Spleen (tissue), 11 donors: ENCODE data around the gene CD36. TPM values are rescaled to one million over a fixed set of nuclear protein-coding genes. Genes with fewer than 3 reads are reported as not detected.

Source experiments
- DNase-seq: peaks from one replicate; pipeline ENCODE4 v3.0.0-alpha.2; 2020
- H3K27ac ChIP-seq, 8 donors: fragments of 200-600 bp; sonication (generic) in 7 of 8; 1 replicate in 4 of 8; 2 replicates in 4 of 8; pipeline versions ENCODE4 v1.5.0 to v1.8.0; 2016 to 2021; ENCODE audit warnings: inconsistent platforms in 4 of 8, mild to moderate bottlenecking in 4 of 8, moderate library complexity in 1 of 8
- H3K27me3 ChIP-seq, 7 donors: fragments of 200-600 bp; sonication (generic) in 6 of 7; replicated peaks in 1 of 7; 1 replicate in 4 of 7; 2 replicates in 3 of 7; pipeline versions ENCODE4 v1.5.0 to v1.8.0; 2016 to 2021; ENCODE audit warnings: inconsistent platforms in 3 of 7, mild to moderate bottlenecking in 1 of 7
- H3K36me3 ChIP-seq, 6 donors: fragments of 200-600 bp; sonication (generic) in 5 of 6; 1 replicate in 4 of 6; 2 replicates in 2 of 6; pipeline versions ENCODE4 v1.5.0 to v1.8.0; 2016 to 2021; ENCODE audit warnings: inconsistent platforms in 2 of 6
- H3K4me1 ChIP-seq, 6 donors: fragments of 200-600 bp; sonication (generic) in 5 of 6; 1 replicate in 3 of 6; 2 replicates in 3 of 6; pipeline versions ENCODE4 v1.5.0 to v1.8.0; 2016 to 2021; ENCODE audit warnings: inconsistent platforms in 3 of 6
- H3K4me3 ChIP-seq, 8 donors: fragments of 200-600 bp; sonication (generic) in 7 of 8; 1 replicate in 4 of 8; 2 replicates in 4 of 8; pipeline versions ENCODE4 v1.5.0 to v1.8.0; 2016 to 2021; ENCODE audit warnings: inconsistent platforms in 4 of 8, mild to moderate bottlenecking in 4 of 8, moderate library complexity in 2 of 8
- H3K9me3 ChIP-seq, 8 donors: fragments of 200-600 bp; sonication (generic) in 7 of 8; 1 replicate in 4 of 8; 2 replicates in 4 of 8; pipeline versions ENCODE4 v1.5.0 to v1.8.0; 2016 to 2021; ENCODE audit warnings: inconsistent platforms in 4 of 8
- POLR2A ChIP-seq, 3 donors: fragments of 450-650 bp; IDR thresholded peaks; one replicate each; pipeline ENCODE4 v1.5.1; 2017; ENCODE audit warnings: antibody characterized with exemption in 3 of 3, mild to moderate bottlenecking in 1 of 3
- POLR2AphosphoS5 ChIP-seq, 3 donors: sonication (generic); formaldehyde crosslinking; IDR thresholded peaks; one replicate each; pipeline ENCODE4 v1.5.1; 2017; ENCODE audit warnings: antibody characterized with exemption in 3 of 3
- WGBS, 5 donors: extraction: QIAGEN DNeasy Blood & Tissue Kit in 3 of 5; methylation state at CpG; one replicate each; pipeline versions ENCODE4 v1.1.5 to v1.1.7; 2013 to 2018; 5-methylcytosine and 5-hydroxymethylcytosine counted together
- intact Hi-C: fragments of 100-400 bp; cut with DNase I; formaldehyde crosslinking; loops from one replicate; pipeline ENCODE4 v1.15.0; 2023; ENCODE audit warnings: low total_unique reads
- polyA plus RNA-seq, 3 donors: library from polyadenylated mRNA; stranded (reverse); fragments of 200-250 nt; gene quantifications; one replicate each; pipeline ENCODE4 v1.2.1, GENCODE V29; 2013
- total RNA-seq, 7 donors: library from RNA; depleted of rRNA in 3 of 7; stranded (reverse); fragments of >200 nt in 3 of 7; fragmentation: NEBNext Ultra II Directional in 4 of 7; extraction: Animal tissue kit (Norgen Biotek cat#: 25700) in 4 of 7; gene quantifications; one replicate each; pipeline versions ENCODE4 v1.1.0 to v1.2.1, GENCODE V29; 2016 to 2021
- TF ChIP-seq, protein P1 (sequence below), 11 experiments: fragments of 200-600 bp in 7 of 11; fragments of 450-650 bp in 4 of 11; sonication (generic) in 4 of 11; IDR thresholded peaks in 8 of 11; conservative IDR thresholded peaks in 3 of 11; 1 replicate in 7 of 11; 2 replicates in 4 of 11; pipeline versions ENCODE4 v1.4.0 to v1.8.0; 2016 to 2021; ENCODE audit warnings: antibody characterized with exemption in 11 of 11, inconsistent platforms in 4 of 11, mild to moderate bottlenecking in 1 of 11
- donor health status: healthy with polysubstance abuse.
- donor health status: DM: no; HTN: no; CAD: no; lungs with moderate emphysema.
- donor health status: DM: no; HTN: no; CAD: no.
- donor health status: Bipolar disorder and iron deficiency.
- donor health status: healthy.
- donor health status: DM: no; HTN: no; CAD: no.
- donor health status: DM: yes; HTN: yes; CAD: no.

Gene CD36
- total and polyA plus RNA-seq, 10 donors = 35.7 to 1,075 (median 595) TPM

DNA sequence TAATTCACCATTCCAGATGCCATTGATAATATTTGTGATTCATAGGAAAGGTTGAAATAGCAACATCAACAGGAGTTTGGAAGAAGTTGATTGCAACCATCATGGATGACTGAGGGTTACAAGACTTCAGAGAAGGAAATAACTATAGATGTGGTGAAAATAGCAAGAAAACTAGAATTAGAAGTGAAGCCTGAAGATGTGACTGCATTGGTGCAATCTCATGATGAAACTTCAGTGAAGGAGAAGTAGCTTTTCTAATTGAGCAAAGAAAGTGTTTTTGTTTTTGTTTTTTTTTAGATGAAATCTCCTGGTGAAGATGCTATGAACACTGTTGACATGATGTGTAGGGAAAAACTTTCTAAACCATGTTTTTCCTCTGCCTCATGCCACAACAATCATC lies 18.7 kb upstream of the CD36 start:
- intact Hi-C loops = no loop called here

DNA sequence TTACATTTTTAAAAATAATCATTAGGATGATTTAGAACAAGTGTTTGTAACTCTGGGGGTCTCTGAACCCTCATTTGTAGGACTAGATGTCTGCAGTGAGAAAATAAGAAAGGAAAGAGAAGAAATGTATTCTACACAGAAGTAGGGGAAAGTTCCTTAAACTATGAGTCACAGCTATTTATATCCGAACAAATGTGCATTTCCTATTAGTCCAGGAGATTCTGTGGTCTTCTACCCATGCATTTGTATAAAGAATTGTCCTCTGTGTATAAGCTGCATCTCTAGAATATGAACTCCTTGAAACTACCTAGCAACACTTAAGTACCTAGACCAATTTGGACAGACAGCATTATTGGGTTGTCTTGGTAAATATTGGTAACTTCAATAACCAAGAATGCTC lies 15.9 kb upstream of the CD36 start:
- TF ChIP-seq POLR2A (IDR thresholded peaks at IDR 0.05) (no peak), POLR2AphosphoS5 (IDR thresholded peaks at IDR 0.05) (no peak)
- TF ChIP-seq, protein P1, sequence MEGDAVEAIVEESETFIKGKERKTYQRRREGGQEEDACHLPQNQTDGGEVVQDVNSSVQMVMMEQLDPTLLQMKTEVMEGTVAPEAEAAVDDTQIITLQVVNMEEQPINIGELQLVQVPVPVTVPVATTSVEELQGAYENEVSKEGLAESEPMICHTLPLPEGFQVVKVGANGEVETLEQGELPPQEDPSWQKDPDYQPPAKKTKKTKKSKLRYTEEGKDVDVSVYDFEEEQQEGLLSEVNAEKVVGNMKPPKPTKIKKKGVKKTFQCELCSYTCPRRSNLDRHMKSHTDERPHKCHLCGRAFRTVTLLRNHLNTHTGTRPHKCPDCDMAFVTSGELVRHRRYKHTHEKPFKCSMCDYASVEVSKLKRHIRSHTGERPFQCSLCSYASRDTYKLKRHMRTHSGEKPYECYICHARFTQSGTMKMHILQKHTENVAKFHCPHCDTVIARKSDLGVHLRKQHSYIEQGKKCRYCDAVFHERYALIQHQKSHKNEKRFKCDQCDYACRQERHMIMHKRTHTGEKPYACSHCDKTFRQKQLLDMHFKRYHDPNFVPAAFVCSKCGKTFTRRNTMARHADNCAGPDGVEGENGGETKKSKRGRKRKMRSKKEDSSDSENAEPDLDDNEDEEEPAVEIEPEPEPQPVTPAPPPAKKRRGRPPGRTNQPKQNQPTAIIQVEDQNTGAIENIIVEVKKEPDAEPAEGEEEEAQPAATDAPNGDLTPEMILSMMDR (IDR thresholded peaks at IDR 0.05 in 8 of 11, conservative IDR thresholded peaks at IDR 0.05 in 3 of 11) = no peak
- Histone ChIP-seq H3K27me3 (no peaks in the 10 kb centered on the region), H3K9me3 (peaks cover 0 to 13% (median 0%) of the 10 kb centered on the region in 8 donors), H3K4me3 (no peak overlapping the region), H3K36me3 (no peaks in the 10 kb centered on the region), H3K27ac (peak overlapping the region in 2 of 8 donors; percentile 79 to 84), H3K4me1 (peaks cover 0 to 30% (median 1%) of the 10 kb centered on the region in 6 donors)
- no peak for DNase-seq
- intact Hi-C loops = no loop called here
- 17 to 25% (median 19%) methylated on average over 1 of the region's 1 CpG for WGBS, 5 donors

More for the DNA sequence above, 18.7 kb upstream of the CD36 start:
- peaks cover 0 to 13% (median 0%) of the 10 kb centered on the region in 8 donors for H3K9me3 ChIP-seq
- no peaks in the 10 kb centered on the region for H3K27me3 ChIP-seq
- no peak for TF ChIP-seq POLR2AphosphoS5 (IDR thresholded peaks at IDR 0.05)
- TF ChIP-seq, protein P1 (IDR thresholded peaks at IDR 0.05 in 8 of 11, conservative IDR thresholded peaks at IDR 0.05 in 3 of 11) = no peak
- H3K4me3 ChIP-seq = no peak overlapping the region
- H3K36me3 ChIP-seq = no peaks in the 10 kb centered on the region
- DNase-seq = no peak
- peaks cover 0 to 38% (median 4%) of the 10 kb centered on the region in 6 donors for H3K4me1 ChIP-seq
- H3K27ac ChIP-seq = peak overlapping the region in 3 of 8 donors; percentile 22 to 72 (median 43)

DNA sequence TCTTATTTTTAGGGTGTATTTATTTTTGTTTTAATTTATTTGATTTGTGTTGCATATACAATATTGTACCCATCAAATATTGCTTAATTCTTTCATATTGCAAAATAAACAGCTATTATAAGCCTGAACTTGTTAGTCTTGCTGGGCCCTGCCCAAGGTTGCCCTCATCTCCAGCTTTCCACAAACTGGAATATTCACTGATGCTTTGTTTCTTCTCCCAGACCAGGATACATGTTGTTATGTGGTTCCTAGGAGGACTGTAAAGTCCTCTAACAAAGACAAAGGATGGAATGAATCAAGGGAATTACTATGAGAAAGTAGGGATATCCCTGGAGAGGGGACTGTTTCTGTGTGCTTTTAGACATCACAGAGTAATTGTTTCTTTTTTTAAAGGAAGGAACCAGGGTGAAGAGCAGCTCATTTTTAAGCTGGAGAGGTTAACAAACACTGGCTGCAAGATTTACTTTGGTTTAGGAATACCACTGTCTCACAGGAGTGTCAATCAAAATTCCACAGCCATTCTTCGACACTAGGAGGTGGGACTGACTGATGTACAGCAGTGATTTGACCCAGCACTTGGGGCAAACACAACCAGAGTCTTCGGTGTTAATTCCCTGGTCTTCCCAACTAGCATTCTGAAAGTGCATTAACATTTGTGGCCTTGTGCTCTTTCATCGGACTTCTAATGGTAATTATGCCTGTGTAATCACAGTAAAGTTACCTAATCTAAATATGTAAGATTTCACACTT lies 14.8 kb upstream of the CD36 start:
- no peak for DNase-seq
- peak overlapping the region in 3 of 8 donors; percentile 10 to 53 (median 35) for H3K4me3 ChIP-seq

DNA sequence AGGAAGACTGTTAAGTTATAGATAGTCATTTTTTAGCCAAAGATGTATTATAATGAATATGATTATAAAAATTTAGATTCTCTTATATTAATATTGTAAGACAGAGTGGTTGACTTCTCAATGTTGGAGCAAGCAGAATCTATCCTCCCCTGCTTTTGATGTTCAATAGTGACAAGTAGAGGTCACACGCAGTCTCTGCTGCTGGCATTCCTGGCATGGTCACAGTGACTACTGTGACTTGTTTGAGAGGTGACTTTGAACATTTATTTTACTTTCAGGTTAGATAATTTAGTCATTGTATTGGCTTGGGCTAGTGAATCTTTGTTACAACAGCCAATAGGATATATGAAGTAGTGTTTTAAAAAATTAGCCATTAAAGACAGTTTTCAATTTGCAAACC lies 13.7 kb upstream of the CD36 start:
- WGBS, 5 donors = 76 to 93% (median 84%) methylated on average over 1 of the region's 1 CpG
- no peaks in the 10 kb centered on the region for H3K27me3 ChIP-seq
- TF ChIP-seq POLR2A (IDR thresholded peaks at IDR 0.05) = no peak
- TF ChIP-seq, protein P1 (IDR thresholded peaks at IDR 0.05 in 8 of 11, conservative IDR thresholded peaks at IDR 0.05 in 3 of 11) = no peak
- TF ChIP-seq POLR2AphosphoS5 (IDR thresholded peaks at IDR 0.05) = peak in 1 of 3 donors; percentile 24
- H3K4me3 ChIP-seq = peak overlapping the region in 5 of 8 donors; percentile 10 to 53 (median 15)
- H3K36me3 ChIP-seq = no peaks in the 10 kb centered on the region
- DNase-seq = no peak
- H3K27ac ChIP-seq = peak overlapping the region; percentile 14 to 84 (median 42)
- intact Hi-C loops = no loop called here
- peaks cover 0 to 5% (median 0%) of the 10 kb centered on the region in 8 donors for H3K9me3 ChIP-seq
- H3K4me1 ChIP-seq = peaks cover 0 to 19% (median 0%) of the 10 kb centered on the region in 6 donors

More for the DNA sequence above, 14.8 kb upstream of the CD36 start:
- peaks cover 0 to 19% (median 0%) of the 10 kb centered on the region in 6 donors for H3K4me1 ChIP-seq
- no peaks in the 10 kb centered on the region for H3K36me3 ChIP-seq
- H3K9me3 ChIP-seq = peaks cover 0 to 11% (median 0%) of the 10 kb centered on the region in 8 donors
- TF ChIP-seq POLR2A (IDR thresholded peaks at IDR 0.05) (peak in 1 of 3 donors; percentile 89), POLR2AphosphoS5 (IDR thresholded peaks at IDR 0.05) (peak in 1 of 3 donors; percentile 85)
- TF ChIP-seq, protein P1 (IDR thresholded peaks at IDR 0.05 in 8 of 11, conservative IDR thresholded peaks at IDR 0.05 in 3 of 11) = no peak
- 53 to 81% (median 73%) methylated on average over 3 of the region's 3 CpGs for WGBS, 5 donors
- H3K27me3 ChIP-seq = no peaks in the 10 kb centered on the region
- H3K27ac ChIP-seq = peak overlapping the region in 7 of 8 donors; percentile 21 to 84 (median 50)
- intact Hi-C loops = no loop called here
